Measurements from ENCODE around the gene CACNG4. TPM values are rescaled to one million over a fixed set of nuclear protein-coding genes. Genes with fewer than 3 reads are reported as not detected.
"Not testable (repeated sequence)": the region's sequence is repeated elsewhere in the genome, so short reads cannot be mapped to it uniquely, and the experiment has no call there.

The CACNG4 gene
- total RNA-seq, 1 experiment from 2014 or later: 26.1 TPM

DNA sequence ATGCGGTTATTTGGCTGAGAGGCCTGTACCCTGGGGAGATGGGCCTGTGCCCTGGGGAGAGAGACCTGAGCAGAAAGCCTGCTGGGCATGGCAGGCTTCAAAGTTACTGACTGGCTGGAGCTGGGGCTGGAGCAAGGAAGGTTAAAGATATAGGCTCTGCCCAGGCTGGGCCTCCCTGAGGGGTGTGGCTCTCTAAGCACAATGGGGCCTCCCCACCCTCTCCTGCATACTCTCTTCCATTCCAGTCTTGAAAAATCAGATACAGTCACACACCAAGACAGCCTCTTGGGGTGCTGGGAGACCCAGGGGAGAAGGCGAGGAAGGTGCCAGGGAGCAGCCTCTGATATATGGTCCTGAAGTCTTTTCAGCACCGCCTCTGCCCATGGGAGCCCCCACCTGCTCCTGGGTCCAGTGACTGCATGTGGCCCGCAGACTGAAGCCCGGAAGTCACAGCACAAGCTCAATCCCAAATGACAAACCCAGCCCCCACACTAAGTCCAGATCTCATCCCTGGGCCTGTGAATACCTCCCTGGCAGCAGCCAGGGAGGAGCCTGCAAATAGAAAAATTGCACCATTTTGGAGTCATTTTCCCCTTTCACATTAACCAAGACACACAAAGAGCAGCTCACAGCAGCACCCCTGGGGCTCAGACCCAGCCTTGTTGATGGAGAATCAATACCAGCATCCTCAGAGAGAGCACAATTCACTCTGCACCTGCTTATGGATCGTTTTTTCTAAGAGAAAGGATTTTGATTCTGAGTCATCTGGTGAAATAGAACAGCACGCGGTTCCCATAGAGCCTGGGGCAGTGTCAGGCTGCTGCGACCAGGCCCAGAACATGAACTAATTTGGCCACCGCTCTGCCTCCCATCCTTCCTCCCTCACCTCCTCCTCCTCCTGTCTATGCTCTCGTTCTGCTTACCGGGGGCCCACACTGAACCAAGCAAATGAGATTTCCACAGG, 54.2 kb downstream of the CACNG4 start:
- DNase-seq (ENCODE audit: low spot score): no peak

DNA sequence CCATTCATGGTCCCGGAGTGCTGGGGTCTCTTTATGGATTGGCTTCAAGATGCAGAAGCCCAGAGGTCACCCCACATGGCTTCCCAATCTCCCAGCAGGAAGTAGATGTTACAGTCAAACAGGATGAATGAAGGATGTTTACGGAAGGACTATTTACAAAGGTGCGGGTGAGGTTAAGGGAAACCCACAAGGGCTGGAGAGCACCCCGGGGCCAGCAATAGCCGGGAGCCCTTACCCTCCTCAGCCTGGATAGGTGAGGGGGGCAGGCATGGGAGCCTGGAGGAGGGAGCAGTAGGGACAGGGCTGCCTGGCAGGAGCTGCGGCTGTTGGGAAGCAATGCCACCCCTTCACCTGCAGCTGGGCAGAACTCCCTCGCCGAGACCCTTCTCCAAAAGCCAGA, 55.3 kb downstream of the CACNG4 start:
- DNase-seq (ENCODE audit: low spot score): no peak

DNA sequence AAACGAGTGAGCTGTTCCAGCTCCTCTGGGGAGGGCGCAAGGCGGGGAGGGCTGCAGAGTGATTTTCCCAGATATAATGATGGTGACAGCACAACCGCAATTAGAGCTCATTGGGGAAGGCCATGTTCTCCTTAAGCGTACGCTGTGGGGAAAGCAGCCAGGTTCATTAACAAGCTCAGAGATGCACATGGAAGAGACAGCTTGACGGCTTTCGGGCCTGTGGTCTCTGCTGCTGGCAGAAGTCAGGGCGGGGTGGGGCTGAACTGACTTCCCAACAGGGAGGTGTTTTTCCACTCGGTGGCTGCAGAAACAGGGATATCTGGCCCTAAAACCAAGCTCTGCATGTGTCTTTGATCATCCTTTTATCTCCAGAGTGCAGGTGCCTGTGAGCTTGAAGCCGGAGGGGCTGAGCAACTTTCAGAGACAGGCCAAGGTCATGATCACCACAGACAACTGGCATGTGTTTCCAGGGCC, 55.8 kb downstream of the CACNG4 start:
- no peak for DNase-seq (ENCODE audit: low spot score)

DNA sequence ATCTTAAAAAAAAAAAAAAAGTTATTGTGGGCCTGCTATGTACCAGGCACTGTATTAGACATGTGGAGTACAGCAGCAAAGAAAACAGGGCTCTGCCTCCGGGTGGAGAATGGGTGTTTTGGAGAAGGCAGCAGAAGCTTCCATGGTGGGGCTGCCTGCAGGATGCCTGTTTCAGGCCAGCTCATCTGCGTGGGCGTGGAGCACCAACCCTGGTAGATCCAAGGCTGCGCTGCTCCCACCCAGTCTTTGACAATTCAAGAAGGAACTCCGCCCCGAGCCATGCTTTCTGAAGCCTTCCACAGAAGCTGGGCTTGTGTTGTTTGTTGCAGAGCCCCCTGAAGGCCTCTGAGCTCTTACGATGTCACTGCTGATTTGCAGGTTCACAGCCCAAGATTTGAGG, 56.7 kb downstream of the CACNG4 start:
- DNase-seq (ENCODE audit: low spot score): no peak

DNA sequence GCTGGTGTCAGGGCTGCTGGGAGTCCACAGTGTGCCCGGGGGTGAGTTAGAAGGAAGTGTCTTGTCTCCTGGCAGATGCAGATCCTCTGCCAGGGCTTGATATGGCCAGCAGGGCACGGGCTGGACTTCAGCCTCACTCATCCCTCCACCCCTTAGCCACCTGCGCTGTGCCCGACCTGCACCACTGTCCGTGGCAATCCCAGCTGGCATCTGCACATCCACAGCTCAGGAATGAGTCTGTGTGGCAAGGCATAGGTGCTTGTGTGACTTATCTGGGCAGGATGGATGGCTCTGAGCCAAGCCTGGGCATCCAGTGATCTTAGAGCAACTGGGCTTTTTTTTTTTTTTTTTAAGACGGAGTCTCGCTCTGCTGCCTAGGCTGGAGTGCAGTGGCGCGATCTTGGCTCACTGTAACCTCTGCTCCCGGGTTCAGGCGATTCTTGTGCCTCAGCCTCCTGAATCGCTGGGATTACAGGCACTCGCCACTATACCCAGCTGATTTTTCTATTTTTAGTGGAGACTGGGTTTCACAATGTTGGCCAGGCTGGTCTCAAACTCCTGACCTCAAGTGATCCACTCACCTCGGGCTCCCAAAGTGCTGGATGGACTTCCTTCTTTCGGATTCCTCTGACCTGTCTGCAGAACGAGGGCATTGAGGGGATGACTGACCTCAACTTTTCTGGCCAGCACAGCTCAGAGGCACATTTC, 57.4 kb downstream of the CACNG4 start:
- DNase-seq (ENCODE audit: low spot score): no peak

DNA sequence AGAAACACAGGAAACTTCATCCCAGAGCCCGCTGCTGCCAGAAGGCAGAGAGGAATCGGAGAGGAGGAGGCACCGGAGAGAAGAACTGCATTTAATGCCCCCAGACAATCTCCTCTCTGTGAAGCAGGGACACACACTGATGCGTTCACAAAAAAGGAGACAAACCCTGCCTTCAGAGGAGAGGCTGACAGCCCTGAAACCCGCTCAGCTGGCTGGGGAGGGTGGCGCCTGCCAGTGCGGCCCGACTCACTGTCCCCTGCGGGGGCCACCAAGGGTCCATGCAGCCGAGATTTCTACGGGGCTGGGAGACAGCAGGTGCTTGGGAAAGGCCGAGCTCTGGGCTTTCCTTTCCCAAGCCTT, 57.9 kb downstream of the CACNG4 start:
- DNase-seq (ENCODE audit: low spot score): no peak

DNA sequence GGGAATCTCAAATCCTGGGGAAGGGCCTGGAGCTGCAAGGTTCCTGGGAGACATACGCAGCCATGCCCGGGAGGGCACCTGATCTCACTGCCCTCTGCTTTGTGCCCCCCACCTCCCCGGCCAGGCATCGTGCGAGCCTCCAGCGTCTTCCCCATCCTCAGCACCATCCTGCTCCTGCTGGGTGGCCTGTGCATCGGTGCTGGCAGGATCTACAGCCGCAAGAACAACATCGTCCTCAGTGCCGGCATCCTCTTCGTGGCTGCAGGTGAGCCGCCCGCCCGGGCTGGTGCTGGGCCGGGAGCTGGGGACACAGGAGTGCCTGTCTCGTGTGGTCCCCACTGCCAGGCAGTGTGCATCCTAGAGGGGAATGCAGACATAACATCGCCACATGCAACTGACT, 60.2 kb downstream of the CACNG4 start:
- no peak for DNase-seq (ENCODE audit: low spot score)

DNA sequence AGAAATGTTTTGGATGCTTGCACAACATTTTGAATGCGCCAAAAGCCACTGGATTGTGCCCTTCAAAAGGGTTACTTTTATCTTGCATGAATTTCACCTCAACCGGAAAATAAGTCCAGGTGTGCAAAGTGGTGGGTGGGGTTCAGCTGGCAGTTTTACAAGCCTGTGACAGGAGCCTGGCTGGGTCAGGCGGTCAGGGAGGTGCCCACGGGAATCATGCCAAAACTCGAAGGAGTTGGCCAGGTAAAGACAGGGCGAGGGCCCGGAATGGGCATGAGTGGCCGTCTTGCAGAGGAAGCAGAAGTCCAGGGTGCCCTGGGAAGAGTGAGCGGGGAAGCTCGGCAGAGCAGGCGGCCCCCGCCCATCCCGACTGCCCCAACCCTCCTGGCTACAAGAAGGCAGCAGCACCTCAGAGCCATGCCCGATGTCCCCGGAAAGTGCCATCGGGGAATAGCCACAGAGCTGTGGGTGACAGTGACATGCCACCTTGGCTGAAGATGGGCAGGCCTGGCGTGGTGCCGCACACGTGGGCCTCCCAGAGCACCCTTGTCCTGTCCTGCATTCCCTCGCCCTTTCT, 60.8 kb downstream of the CACNG4 start:
- DNase-seq (ENCODE audit: low spot score): no peak

DNA sequence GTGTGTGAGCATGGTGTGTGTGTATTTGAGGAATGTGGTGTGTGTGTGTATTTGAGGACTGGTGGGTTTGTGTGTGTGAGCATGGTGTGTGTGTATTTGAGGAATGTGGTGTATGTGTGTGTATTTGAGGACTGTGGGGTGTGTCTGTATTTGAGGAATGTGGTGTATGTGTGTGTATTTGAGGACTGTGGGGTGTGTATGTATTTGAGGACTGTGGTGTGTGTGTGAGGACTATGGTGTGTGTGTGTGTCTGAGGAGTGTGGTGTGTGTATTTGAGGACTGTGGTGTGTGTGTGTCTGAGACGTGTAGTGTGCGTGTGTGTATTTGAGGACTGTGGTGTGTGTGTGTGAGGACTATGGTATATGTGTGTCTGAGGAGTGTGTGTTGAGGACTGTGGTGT, 61.8 kb downstream of the CACNG4 start:
- no peak for DNase-seq (ENCODE audit: low spot score)

DNA sequence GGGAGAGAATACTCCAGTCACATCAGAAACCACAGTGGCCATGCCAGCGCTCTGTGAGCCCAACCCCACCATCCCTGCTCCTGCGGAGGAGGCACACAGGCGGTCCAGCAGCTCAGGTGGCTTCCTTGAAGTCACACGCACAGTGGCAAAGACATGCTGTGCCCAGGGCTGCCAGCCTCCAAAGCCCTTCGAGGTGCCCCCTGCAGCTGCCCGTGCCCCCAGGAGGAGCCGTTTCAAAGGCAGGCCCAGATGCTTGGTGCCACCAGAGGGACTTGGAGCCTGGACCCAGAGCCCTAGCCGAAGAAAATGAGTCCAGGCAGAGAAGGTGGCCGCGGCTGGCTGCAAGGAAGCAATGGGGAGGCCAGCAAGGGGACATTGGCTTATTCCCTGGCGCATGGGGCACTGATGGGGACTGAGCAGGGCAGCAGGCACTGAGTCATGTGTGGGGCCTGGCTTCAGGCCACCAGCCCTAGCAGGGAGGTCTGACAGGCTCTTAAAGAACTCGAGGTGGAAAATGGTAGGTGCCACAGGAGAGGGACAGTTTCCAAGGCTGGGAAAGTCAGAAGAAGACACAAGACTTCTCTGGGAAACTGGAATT, 62.6 kb downstream of the CACNG4 start:
- peak; percentile 41 for DNase-seq (ENCODE audit: low spot score)

DNA sequence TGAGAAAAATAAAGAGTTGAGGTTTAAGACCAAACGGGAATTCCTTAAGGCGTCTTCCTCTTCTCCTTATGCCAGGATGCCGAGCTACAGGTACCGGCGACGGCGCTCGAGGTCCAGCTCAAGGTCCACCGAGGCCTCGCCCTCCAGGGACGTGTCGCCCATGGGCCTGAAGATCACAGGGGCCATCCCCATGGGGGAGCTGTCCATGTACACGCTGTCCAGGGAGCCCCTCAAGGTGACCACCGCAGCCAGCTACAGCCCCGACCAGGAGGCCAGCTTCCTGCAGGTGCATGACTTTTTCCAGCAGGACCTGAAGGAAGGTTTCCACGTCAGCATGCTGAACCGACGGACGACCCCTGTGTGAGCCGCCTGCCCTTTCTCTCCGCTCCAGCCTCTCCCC, 66.1 kb downstream of the CACNG4 start:
- DNase-seq (ENCODE audit: low spot score): no peak

DNA sequence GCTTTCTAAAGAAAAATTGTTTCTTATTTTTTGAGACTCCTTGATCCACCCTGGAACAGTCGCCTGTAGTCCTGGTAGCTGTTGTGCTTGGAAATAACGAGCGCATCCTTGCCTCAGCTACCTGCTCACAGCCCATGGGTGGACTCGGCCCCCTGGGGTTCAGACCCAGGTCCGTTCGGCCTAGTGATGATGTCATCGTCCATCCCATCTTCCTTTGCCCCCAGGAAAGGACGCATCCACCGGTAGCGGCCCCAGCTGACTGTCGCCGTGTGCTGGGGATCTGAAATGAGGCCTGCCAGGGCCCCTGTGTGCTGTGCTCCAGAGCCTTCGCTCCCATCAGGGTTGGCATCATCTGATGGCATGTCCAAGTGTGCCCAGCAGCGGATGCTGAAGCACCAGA, 67.9 kb downstream of the CACNG4 start:
- no peak for DNase-seq (ENCODE audit: low spot score)

DNA sequence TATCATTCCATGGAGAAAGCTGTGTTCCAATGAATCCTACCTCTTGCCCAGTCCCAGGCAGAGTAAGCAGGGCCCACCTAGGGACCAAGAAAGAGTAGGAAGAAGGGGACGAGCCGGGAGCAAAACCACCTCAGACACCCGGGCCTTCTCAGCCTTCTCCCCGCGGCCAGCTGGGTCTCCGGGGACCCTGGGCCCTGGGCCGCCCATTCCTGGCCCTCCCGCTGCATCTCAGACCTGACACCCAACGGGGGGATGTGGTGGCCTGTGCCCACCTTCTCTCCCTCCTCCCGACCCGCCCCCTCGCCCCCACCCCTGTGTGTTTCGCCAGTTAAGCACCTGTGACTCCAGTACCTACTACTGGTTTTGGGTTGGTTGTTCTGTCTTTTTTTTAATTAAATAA, 68.5 kb downstream of the CACNG4 start:
- no peak for DNase-seq (ENCODE audit: low spot score)

DNA sequence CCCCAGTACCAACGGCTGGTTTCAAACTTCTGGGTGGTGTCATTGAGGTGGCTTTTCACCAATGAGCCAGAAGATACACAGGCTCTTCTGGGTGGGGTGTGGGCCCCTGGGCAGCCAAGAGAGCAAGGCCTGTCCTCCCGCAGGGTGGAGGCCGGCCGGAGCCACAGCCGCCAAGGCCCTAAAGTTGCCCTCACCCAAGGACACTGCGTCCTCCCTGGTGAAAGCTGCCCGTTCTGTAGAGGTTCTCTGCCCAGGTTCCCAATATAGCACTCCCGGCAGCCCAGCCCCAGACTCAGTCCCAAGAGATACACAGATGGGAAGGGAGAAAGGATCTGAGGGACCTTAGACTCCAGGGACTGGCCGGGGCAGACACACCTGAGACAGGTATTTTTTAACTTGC, 69.1 kb downstream of the CACNG4 start:
- DNase-seq (ENCODE audit: low spot score): no peak

DNA sequence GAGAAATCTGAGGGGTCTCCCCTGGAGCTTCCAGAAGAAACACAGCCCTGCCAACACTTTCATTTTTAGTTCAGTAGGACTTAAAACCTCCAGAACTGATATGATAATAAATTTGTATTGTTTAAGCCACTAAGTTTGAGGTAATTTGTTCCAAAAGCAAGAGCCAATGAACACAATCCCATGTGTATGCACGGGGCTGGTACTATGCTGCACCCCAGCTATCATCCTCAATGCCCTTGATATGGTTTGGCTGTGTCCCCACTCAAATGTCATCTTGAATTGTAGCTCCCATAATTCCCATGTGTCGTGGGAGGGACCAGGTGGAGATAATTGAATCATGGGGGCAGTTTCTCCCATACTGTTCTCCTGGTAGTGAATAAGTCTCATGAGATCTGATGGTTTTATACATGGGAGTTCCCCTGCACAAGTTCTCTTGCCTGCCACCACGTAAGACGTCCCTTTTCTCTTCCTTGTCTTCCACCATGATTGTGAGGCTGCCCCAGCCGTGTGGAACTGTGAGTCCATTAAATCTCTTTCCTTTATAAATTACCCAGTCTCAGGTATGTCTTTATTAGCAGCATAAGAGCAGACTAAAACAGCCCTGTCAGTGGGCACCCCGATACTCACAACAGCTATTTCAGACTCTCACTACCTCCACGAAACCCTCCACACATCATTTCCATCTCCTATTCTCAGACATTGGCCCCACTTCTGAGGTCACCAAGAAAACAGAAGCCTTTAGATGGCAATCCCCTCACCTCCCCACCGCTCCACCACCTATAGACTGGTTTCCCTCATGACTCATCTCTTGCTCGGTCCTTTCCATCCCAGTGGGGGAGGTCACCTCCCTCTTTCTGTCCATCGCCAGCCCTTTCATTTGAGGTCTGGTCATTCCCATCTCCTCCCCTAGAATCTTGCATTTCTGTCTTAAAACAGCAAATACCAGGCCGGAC, 70.9 kb downstream of the CACNG4 start:
- DNase-seq (ENCODE audit: low spot score): peak; percentile 23

DNA sequence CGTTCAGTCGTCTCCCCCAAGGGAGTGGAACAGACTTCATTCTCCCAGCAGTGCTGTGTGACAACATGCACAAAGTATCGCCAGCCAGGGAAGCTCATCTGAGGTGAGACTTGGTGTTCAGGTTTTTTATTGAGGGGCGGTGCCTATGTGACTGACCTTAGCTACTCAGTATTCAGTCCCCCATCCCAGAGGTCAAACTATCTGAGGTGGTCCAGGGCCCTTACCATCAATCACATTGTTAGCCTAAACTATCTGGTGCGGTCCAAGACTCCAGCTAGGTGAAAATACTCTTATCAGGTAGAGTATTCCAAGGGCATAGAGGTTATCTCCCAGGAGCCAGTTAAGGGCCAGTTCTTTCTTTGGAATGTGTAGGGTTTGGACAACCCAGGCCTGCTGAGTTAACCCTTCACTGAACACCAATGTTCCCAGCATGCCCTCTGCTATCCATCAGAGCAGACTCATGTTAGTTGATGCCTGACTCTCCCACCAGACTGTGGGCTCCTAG, 74.4 kb downstream of the CACNG4 start:
- no peak for DNase-seq (ENCODE audit: low spot score)

DNA sequence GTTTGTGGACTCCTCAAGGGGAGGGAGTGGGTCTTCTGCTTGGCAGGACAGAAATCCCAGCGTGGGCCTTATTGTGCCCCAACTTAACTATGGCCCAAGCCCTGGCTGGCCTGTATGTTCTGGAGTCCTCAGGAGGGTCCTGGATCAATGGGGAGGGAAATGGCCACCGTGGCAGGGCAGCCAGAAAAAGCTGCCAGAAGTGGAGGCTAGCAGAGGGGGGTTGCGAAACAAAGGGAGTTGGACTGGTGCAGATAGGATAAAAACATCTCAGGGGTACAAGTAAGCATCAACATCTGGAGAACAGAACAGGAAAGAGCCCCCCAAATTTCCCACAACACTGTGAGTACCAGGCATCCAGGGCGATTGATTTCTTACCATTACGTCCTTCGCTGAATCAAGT, 76.1 kb downstream of the CACNG4 start:
- no peak for DNase-seq (ENCODE audit: low spot score)

DNA sequence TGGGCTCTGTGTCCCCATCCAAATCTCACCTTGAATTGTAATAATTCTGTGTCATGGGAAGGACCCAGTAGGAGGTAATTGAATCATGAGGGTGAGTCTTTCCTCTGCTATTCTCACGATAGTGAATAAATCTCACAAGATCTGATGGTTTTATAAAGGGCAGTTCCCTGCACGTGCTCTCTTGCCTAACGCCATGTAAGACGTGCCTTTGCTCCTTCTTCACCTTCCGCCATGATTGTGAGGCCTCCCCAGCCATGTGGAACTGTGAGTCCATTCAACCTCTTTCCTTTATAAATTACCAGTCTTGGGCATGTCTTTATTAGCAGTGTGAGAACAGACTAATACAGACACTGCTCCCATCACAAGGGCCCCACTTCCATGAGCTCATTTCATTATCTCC, 76.6 kb downstream of the CACNG4 start:
- not testable (repeated sequence) for DNase-seq (ENCODE audit: low spot score)

DNA sequence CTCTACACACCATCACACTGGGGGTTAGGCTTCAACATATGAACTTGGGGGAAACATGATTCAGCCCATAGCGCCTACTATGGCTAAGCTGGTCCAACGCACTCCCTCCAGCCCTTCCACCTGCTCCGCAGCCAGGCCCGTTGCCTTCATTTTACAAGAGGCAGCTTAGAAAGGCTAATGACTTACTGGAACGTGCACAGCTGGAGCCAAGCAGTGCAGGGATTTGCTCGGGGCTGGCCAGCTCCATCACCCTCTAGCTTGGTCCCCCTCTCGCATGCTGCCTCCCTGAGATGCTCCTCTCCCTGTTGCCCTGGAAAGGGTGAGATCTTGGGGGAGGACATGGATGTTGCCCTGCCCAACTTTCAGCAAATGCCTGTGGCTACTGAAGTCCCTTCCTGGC, 77.0 kb downstream of the CACNG4 start:
- no peak for DNase-seq (ENCODE audit: low spot score)

DNA sequence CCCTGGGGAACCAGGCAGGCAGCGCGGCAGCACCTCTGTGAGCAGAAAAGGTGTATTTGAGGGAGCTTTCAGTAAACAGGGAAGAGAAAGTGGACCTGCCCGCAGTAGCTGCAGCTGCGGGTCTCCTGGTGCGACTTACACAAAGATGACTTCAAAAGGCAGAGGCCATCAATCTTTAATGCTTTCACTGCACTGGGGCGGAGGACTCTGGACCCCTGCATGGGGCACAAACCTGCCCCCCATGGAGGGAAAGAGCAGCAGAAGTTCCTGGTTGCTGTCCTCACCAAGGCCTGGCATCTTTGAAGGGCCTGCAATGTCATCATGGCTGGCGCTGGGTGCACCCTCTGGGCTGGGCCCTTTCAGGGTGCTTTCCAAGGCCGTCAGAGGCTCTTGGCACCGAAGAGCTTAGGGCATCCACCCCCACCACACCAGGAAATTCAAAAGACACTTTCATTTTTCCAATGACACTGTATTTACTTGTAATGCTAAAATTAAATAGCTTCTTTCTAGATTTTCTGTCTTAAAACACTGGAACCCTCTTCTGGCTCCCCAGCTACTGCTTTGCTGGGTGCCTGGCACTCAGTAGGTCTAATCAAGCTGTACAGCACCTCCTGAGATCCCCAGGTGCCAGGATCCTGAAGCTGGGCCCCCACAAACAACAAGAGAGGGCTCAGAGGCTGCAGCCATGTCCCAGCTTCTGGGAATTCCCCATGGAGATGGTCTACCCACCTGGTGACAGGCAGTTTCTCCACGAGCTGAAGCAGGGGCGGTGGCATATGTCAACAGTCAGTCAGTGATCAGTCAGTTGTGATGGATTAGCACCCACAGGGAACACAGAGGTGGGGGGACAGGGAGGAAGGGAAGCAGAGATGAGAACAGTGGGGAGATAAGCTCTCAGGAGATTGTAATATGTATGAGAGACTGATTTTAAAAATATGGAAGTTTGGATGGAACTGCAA, 77.7 kb downstream of the CACNG4 start:
- no peak for DNase-seq (ENCODE audit: low spot score)
